ENCODE results near the gene CMC1. TPM values are rescaled to one million over a fixed set of nuclear protein-coding genes. Genes with fewer than 3 reads are reported as not detected.
A peak's percentile ranks its signal among the peaks of the same experiment; 100 is the strongest.

The CMC1 gene
- total and polyA plus RNA-seq, 9 of the 15 experiments (the other 6 are each of a cell fraction or from before 2014, with no cell fraction given), result 15.9 to 74.6 (median 48.9) TPM

DNA sequence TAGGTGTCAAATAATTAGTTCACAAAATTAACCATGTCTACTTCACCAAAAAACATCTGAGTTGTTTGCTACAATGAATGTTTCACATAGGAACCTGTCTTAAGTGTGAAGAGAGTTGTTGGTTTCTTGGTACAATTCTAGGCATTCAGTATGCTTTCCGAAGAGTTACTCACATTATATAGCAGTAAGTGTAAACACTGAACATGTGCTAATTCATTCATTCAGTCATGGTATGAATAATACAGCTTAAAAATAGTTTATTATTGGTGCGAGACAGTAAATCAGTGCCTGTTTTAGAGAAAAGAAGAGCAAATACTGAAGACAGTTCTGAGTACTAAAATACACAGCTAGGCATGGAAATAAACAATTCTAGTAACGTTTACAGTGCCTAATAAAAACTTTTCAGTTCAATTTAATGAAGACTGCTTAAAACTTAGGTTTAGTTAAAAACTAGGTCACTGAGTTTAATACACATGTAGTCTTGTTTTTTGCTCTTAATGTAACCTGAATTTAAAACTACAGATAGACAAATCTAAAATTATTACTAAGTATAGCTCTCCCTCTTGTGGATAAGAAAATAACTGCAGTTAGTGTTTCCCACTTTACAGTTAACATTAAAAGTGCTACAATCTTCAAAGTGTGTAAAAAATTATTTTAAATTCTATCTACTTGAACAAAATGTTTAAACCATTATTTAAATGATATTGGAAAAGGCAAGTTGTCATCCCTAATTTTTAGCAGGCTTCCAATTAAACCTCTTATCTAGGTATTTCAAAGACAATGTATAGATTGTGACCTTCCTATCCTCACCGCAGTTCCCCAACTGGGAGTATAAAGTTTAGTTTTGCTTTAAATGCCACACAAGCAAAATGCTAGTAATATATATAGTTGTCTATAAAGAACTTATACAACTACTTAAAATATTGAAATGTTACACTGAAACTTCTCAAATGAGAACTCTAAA is 87.1 kb downstream of the CMC1 start (continued):
- TF ChIP-seq, protein P1, sequence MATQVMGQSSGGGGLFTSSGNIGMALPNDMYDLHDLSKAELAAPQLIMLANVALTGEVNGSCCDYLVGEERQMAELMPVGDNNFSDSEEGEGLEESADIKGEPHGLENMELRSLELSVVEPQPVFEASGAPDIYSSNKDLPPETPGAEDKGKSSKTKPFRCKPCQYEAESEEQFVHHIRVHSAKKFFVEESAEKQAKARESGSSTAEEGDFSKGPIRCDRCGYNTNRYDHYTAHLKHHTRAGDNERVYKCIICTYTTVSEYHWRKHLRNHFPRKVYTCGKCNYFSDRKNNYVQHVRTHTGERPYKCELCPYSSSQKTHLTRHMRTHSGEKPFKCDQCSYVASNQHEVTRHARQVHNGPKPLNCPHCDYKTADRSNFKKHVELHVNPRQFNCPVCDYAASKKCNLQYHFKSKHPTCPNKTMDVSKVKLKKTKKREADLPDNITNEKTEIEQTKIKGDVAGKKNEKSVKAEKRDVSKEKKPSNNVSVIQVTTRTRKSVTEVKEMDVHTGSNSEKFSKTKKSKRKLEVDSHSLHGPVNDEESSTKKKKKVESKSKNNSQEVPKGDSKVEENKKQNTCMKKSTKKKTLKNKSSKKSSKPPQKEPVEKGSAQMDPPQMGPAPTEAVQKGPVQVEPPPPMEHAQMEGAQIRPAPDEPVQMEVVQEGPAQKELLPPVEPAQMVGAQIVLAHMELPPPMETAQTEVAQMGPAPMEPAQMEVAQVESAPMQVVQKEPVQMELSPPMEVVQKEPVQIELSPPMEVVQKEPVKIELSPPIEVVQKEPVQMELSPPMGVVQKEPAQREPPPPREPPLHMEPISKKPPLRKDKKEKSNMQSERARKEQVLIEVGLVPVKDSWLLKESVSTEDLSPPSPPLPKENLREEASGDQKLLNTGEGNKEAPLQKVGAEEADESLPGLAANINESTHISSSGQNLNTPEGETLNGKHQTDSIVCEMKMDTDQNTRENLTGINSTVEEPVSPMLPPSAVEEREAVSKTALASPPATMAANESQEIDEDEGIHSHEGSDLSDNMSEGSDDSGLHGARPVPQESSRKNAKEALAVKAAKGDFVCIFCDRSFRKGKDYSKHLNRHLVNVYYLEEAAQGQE (IDR thresholded peaks at IDR 0.05; ENCODE audit: borderline replicate concordance), result peak; percentile 53; the same call in 1 of the 2 replicates
- TF ChIP-seq, protein P1 (CRISPR knock-in tag; IDR thresholded peaks at IDR 0.05; ENCODE audit: low read depth), result no peak
- peak; percentile 69 to 73 for TF ChIP-seq RAD21 (CRISPR knock-in tag; conservative IDR thresholded peaks at IDR 0.05 in 1 of 2, IDR thresholded peaks at IDR 0.05 in 1 of 2)
- TF ChIP-seq, protein P2, sequence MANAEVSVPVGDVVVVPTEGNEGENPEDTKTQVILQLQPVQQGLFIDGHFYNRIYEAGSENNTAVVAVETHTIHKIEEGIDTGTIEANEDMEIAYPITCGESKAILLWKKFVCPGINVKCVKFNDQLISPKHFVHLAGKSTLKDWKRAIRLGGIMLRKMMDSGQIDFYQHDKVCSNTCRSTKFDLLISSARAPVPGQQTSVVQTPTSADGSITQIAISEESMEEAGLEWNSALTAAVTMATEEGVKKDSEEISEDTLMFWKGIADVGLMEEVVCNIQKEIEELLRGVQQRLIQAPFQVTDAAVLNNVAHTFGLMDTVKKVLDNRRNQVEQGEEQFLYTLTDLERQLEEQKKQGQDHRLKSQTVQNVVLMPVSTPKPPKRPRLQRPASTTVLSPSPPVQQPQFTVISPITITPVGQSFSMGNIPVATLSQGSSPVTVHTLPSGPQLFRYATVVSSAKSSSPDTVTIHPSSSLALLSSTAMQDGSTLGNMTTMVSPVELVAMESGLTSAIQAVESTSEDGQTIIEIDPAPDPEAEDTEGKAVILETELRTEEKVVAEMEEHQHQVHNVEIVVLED (CRISPR knock-in tag; IDR thresholded peaks at IDR 0.05), result no peak
- TF ChIP-seq, protein P3, sequence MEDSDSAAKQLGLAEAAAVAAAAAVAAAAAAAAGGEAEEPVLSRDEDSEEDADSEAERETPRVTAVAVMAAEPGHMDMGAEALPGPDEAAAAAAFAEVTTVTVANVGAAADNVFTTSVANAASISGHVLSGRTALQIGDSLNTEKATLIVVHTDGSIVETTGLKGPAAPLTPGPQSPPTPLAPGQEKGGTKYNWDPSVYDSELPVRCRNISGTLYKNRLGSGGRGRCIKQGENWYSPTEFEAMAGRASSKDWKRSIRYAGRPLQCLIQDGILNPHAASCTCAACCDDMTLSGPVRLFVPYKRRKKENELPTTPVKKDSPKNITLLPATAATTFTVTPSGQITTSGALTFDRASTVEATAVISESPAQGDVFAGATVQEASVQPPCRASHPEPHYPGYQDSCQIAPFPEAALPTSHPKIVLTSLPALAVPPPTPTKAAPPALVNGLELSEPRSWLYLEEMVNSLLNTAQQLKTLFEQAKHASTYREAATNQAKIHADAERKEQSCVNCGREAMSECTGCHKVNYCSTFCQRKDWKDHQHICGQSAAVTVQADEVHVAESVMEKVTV (CRISPR knock-in tag; IDR thresholded peaks at IDR 0.05), result peak; percentile 24; the same call in 1 of the 2 replicates
- 0 out of 2 replicates have a peak, but pooled peaks have one; percentile 32 for TF ChIP-seq SMC3 (conservative IDR thresholded peaks at IDR 0.05; ENCODE audit: insufficient read depth, low read depth, low read length)
- TF ChIP-seq, protein P4, sequence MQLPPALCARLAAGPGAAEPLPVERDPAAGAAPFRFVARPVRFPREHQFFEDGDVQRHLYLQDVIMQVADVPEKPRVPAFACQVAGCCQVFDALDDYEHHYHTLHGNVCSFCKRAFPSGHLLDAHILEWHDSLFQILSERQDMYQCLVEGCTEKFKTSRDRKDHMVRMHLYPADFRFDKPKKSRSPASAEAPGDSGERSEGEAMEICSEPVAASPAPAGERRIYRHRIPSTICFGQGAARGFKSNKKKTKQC (CRISPR knock-in tag; IDR thresholded peaks at IDR 0.05), result no peak
- TF ChIP-seq, protein P5, sequence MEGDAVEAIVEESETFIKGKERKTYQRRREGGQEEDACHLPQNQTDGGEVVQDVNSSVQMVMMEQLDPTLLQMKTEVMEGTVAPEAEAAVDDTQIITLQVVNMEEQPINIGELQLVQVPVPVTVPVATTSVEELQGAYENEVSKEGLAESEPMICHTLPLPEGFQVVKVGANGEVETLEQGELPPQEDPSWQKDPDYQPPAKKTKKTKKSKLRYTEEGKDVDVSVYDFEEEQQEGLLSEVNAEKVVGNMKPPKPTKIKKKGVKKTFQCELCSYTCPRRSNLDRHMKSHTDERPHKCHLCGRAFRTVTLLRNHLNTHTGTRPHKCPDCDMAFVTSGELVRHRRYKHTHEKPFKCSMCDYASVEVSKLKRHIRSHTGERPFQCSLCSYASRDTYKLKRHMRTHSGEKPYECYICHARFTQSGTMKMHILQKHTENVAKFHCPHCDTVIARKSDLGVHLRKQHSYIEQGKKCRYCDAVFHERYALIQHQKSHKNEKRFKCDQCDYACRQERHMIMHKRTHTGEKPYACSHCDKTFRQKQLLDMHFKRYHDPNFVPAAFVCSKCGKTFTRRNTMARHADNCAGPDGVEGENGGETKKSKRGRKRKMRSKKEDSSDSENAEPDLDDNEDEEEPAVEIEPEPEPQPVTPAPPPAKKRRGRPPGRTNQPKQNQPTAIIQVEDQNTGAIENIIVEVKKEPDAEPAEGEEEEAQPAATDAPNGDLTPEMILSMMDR (IDR thresholded peaks at IDR 0.05 in 2 of 3, conservative IDR thresholded peaks at IDR 0.05 in 1 of 3; ENCODE audit: insufficient read depth in 2 of 3, low read depth in 1 of 3, low read length in 3 of 3), result peak in 2 of 3 experiments; percentile 16 to 79; a peak in 4 of 6 replicates
